Kidney (tissue), 14 donors: Measurements from ENCODE around the gene OR6Q1. TPM values are rescaled to one million over a fixed set of nuclear protein-coding genes. Genes with fewer than 3 reads are reported as not detected.
"Not testable (repeated sequence)": the region's sequence is repeated elsewhere in the genome, so short reads cannot be mapped to it uniquely, and the experiment has no call there.

Experiments used
- DNase-seq, 5 donors: peaks; one replicate each; pipeline ENCODE4 v3.0.0-alpha.2; 2013 to 2020
- FAIRE-seq: peaks from 2 replicates; lab custom pipeline; 2012; peaks lifted over from hg19 to GRCh38; lab: Jason Lieb, UNC
- H3K27ac ChIP-seq, 2 donors: one replicate each; pipeline ENCODE4 v1.7.0; 2013; ENCODE audit warnings: low read depth in 2 of 2, low read length in 2 of 2, inconsistent platforms in 1 of 2
- H3K27me3 ChIP-seq: one replicate; pipeline ENCODE4 v1.7.1; 2013; ENCODE audit warnings: low read length, inconsistent platforms; ENCODE audit not compliant: control insufficient read depth, insufficient read depth
- H3K36me3 ChIP-seq, 3 donors: one replicate each; pipeline versions ENCODE4 v1.7.0 to v1.7.1; 2013; ENCODE audit warnings: low read length in 3 of 3, control low read depth in 1 of 3, inconsistent platforms in 1 of 3; ENCODE audit not compliant: insufficient read depth in 3 of 3, control insufficient read depth in 2 of 3
- H3K4me1 ChIP-seq, 3 donors: one replicate each; pipeline versions ENCODE4 v1.7.0 to v1.7.1; 2013; ENCODE audit warnings: low read length in 3 of 3, inconsistent platforms in 1 of 3, low read depth in 1 of 3; ENCODE audit not compliant: control insufficient read depth in 2 of 3, insufficient read depth in 2 of 3
- H3K4me3 ChIP-seq, 3 donors: one replicate each; pipeline versions ENCODE4 v1.7.0 to v1.8.1; 2013; ENCODE audit warnings: low read length in 3 of 3, control low read depth in 1 of 3, inconsistent platforms in 1 of 3
- H3K9ac ChIP-seq, 3 donors: one replicate each; pipeline versions ENCODE4 v1.7.0 to v1.7.1; 2013; ENCODE audit warnings: low read length in 3 of 3, control low read depth in 1 of 3, inconsistent platforms in 1 of 3
- H3K9me3 ChIP-seq, 3 donors: one replicate each; pipeline versions ENCODE4 v1.7.0 to v1.7.1; 2013; ENCODE audit warnings: low read length in 3 of 3, control low read depth in 1 of 3, inconsistent platforms in 1 of 3; ENCODE audit not compliant: control insufficient read depth in 2 of 3, insufficient read depth in 1 of 3
- intact Hi-C: fragments of 100-400 bp; cut with DNase I; formaldehyde crosslinking; loops from one replicate; pipeline ENCODE4 v1.11.1; 2022
- polyA plus RNA-seq: library from polyadenylated mRNA; stranded (reverse); fragments of 350-450 nt; fragmentation: Illumina TruSeq; extraction: RNeasy Lipid Tissue Mini Kit (QIAGEN cat#74804); gene quantifications from one replicate; pipeline ENCODE4 v1.2.3, GENCODE V29; 2014; ENCODE audit warnings: low read depth, low replicate concordance; ENCODE audit not compliant: insufficient read depth
- total RNA-seq: library from RNA; stranded (reverse); fragmentation: NEBNext Ultra II Directional; extraction: Animal tissue kit (Norgen Biotek cat#: 25700); gene quantifications from one replicate; pipeline ENCODE4 v1.2.1, GENCODE V29; 2021
- TF ChIP-seq, protein P1 (sequence below): IDR thresholded peaks from 3 replicates; pipeline ENCODE4 v1.5.1; 2012; ENCODE audit warnings: mild to moderate bottlenecking, moderate library complexity, borderline replicate concordance; ENCODE audit not compliant: insufficient read depth; ENCODE audit errors: extremely low read depth
- donor health status: control.
- donor health status: control.
- donor health status: control.
- donor health status: control.
- donor health status: control.
- donor health status: DM: yes; HTN: yes; CAD: no.
- donor health status: Normal renal cell carcinoma (clear cell type).

The OR6Q1 gene
- total and polyA plus RNA-seq, 2 donors from 2014 or later, result not detected

DNA sequence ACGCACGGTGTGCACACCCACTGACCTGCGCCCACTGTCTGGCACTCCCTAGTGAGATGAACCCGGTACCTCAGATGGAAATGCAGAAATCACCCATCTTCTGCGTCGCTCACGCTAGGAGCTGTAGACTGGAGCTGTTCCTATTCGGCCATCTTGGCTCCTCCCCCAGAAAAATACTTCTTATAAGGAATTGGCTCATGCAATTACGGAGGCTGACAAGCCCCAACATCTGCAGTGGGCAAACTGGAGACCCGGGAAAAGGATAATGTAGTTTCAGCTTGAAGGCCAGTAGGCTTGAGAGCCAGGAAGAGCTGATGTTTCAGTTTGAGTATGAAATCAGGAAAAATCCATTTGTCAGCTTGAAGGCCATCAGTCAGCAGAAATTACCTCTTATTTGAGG, 30.7 kb upstream of the OR6Q1 start:
- H3K9ac ChIP-seq, H3K27ac ChIP-seq, H3K4me3 ChIP-seq, H3K27me3 ChIP-seq, DNase-seq, intact Hi-C loops, H3K9me3 ChIP-seq, H3K4me1 ChIP-seq, H3K36me3 ChIP-seq, FAIRE-seq: not testable (repeated sequence)

DNA sequence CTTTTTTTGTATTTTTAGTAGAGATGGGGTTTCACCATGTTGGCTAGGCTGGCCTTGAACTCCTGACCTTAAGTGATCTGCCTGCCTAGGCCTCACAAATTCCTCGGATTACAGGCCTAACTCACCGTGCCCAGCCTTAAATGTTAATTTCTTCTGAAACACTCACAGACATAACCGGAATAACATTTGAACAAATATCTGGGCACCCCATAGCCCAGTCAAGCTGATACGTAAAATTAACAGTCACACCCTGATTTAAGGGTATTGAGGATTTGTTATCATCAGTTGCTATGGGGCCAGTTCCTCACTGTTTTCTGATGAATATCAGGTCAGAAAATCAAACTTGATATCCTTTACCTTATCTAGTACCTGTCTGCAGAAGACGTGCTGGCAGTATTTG, 30.1 kb upstream of the OR6Q1 start:
- FAIRE-seq (no peak), DNase-seq (no peak)
- H3K27ac ChIP-seq, result no peak overlapping the region
- TF ChIP-seq, protein P1, sequence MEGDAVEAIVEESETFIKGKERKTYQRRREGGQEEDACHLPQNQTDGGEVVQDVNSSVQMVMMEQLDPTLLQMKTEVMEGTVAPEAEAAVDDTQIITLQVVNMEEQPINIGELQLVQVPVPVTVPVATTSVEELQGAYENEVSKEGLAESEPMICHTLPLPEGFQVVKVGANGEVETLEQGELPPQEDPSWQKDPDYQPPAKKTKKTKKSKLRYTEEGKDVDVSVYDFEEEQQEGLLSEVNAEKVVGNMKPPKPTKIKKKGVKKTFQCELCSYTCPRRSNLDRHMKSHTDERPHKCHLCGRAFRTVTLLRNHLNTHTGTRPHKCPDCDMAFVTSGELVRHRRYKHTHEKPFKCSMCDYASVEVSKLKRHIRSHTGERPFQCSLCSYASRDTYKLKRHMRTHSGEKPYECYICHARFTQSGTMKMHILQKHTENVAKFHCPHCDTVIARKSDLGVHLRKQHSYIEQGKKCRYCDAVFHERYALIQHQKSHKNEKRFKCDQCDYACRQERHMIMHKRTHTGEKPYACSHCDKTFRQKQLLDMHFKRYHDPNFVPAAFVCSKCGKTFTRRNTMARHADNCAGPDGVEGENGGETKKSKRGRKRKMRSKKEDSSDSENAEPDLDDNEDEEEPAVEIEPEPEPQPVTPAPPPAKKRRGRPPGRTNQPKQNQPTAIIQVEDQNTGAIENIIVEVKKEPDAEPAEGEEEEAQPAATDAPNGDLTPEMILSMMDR, result no peak
- H3K9ac ChIP-seq, result no peak overlapping the region
- no peaks in the 10 kb centered on the region for H3K4me1 ChIP-seq
- H3K36me3 ChIP-seq, result no peaks in the 10 kb centered on the region
- intact Hi-C loops, result no loop called here
- H3K9me3 ChIP-seq, result peaks cover 0 to 3% (median 0%) of the 10 kb centered on the region in 3 donors
- H3K4me3 ChIP-seq, result no peak overlapping the region
- no peaks in the 10 kb centered on the region for H3K27me3 ChIP-seq

DNA sequence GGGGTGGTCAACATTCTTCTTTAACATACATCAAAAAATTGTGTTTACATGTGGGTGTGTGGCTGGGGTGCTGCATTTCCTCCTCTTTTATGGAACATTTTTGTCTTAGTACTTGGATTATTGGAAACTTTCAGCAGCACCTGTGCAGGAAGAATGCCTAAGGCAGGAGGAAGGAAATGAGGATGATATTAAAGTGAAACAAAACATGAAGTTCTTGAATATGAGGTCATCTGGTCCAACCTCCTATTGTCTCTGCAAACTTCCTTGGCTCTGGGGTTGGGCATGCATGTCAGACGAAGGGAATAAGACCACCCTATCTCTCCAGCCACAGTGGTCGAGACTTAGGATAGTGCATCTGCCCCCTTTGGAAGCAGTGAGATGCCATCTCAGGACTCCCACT, 27.7 kb upstream of the OR6Q1 start:
- no peak overlapping the region for H3K4me3 ChIP-seq
- H3K9ac ChIP-seq, result no peak overlapping the region
- H3K9me3 ChIP-seq, result peaks cover 0 to 3% (median 0%) of the 10 kb centered on the region in 3 donors
- TF ChIP-seq, protein P1, result no peak
- no peaks in the 10 kb centered on the region for H3K27me3 ChIP-seq
- H3K27ac ChIP-seq, result no peak overlapping the region
- no peaks in the 10 kb centered on the region for H3K4me1 ChIP-seq
- no peaks in the 10 kb centered on the region for H3K36me3 ChIP-seq
- intact Hi-C loops, result no loop called here
- DNase-seq, result no peak
- no peak for FAIRE-seq

DNA sequence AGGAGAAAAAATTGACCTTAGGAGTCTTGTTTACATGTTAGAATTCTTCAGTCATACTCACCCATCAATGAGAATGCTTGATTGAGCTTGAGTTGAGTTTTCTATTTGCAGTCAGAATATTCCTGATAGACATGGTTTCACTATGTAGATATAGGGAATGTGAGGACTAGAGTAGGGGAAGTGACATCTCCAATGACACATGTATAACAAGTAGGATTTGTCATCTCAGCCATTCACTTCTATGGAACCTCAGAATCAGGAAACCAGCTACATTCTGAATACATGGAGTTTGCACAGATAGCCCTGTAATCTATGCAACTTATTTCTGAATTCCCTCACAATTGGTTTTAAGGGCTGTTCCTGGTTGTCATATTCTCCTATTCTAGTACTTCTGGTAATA, 27.2 kb upstream of the OR6Q1 start:
- Histone ChIP-seq H3K9me3 (peaks cover 0 to 3% (median 0%) of the 10 kb centered on the region in 3 donors), H3K4me3 (no peak overlapping the region), H3K36me3 (no peaks in the 10 kb centered on the region), H3K9ac (no peak overlapping the region), H3K27me3 (no peaks in the 10 kb centered on the region), H3K4me1 (no peaks in the 10 kb centered on the region), H3K27ac (no peak overlapping the region)
- FAIRE-seq (no peak), DNase-seq (no peak)
- TF ChIP-seq, protein P1, result no peak
- intact Hi-C loops, result no loop called here
